HG03159 (cell line): Measurements from ENCODE around the gene WDR54.

Experiments
- ATAC-seq: cut with Tn5 transposase; IDR thresholded peaks from one replicate; pipeline ENCODE4 v1.9.1; 2021; ENCODE audit warnings: mild to moderate bottlenecking, moderate library complexity; ENCODE audit not compliant: unreplicated experiment

The WDR54 gene

GRCh38 chr2:74421221-74421870 is at the start of gene WDR54, which contains the start of gene C2orf81:
WDR54 (plus strand) TSS chr2:74421730; CDS start chr2:74422154, 424 bp downstream.
C2orf81 (minus strand) TSS chr2:74421619; CDS start chr2:74421560, 59 bp downstream.
- peak; percentile 87 for ATAC-seq

GRCh38 chr2:74372674-74373073 is 48.9 kb upstream of the WDR54 start:
- no peak for ATAC-seq

- no peak for ATAC-seq
Measured at GRCh38 chr2:74373221-74373676, 48.3 kb upstream of the WDR54 start.

GRCh38 chr2:74373985-74374384 is 47.5 kb upstream of the WDR54 start:
- ATAC-seq, result no peak

- ATAC-seq, result no peak
Measured at GRCh38 chr2:74374509-74375205, 46.9 kb upstream of the WDR54 start.

- no peak for ATAC-seq
Measured at GRCh38 chr2:74375838-74376237, 45.7 kb upstream of the WDR54 start.

GRCh38 chr2:74378007-74378406 is 43.5 kb upstream of the WDR54 start:
- no peak for ATAC-seq

- ATAC-seq, result no peak
Measured at GRCh38 chr2:74379851-74380789, 41.4 kb upstream of the WDR54 start, which contains the start of gene DCTN1. DCTN1 (minus strand) TSS chr2:74380311; CDS start chr2:74380037, 274 bp downstream.

- ATAC-seq, result no peak
Measured at GRCh38 chr2:74381751-74382150, 39.8 kb upstream of the WDR54 start.

GRCh38 chr2:74383254-74383653 is 38.3 kb upstream of the WDR54 start:
- ATAC-seq, result no peak

- ATAC-seq, result no peak
Measured at GRCh38 chr2:74384051-74384450, 37.5 kb upstream of the WDR54 start.

- no peak for ATAC-seq
Measured at GRCh38 chr2:74385396-74385795, 36.1 kb upstream of the WDR54 start.

- no peak for ATAC-seq
Measured at GRCh38 chr2:74387346-74387745, 34.2 kb upstream of the WDR54 start.

GRCh38 chr2:74390606-74391005 is 30.9 kb upstream of the WDR54 start:
- ATAC-seq, result no peak

GRCh38 chr2:74391209-74391579 is 30.3 kb upstream of the WDR54 start:
- ATAC-seq, result peak; percentile 31

- peak; percentile 64 for ATAC-seq
Measured at GRCh38 chr2:74391580-74392448, 29.7 kb upstream of the WDR54 start.

- ATAC-seq, result no peak
Measured at GRCh38 chr2:74392449-74392743, 29.1 kb upstream of the WDR54 start.

- ATAC-seq, result no peak
Measured at GRCh38 chr2:74393525-74393924, 28.0 kb upstream of the WDR54 start.

- no peak for ATAC-seq
Measured at GRCh38 chr2:74396149-74396548, 25.4 kb upstream of the WDR54 start.

- ATAC-seq, result no peak
Measured at GRCh38 chr2:74399785-74400184, 21.7 kb upstream of the WDR54 start.
